ENCODE results near the gene OSBPL1A. TPM values are rescaled to one million over a fixed set of nuclear protein-coding genes. Genes with fewer than 3 reads are reported as not detected.

The OSBPL1A gene
- total RNA-seq, 4 donors from 2014 or later: 67.6 to 208 (median 87.3) TPM

GRCh38 chr18:24197412-24197811 lies 200.2 kb downstream of the OSBPL1A start:
- TF ChIP-seq CTCF (IDR thresholded peaks at IDR 0.05; ENCODE audit: low read depth): no peak

- TF ChIP-seq CTCF (IDR thresholded peaks at IDR 0.05; ENCODE audit: low read depth): no peak
These were observed 200.9 kb downstream of the OSBPL1A start for GRCh38 chr18:24196764-24197163.

GRCh38 chr18:24195296-24196053 lies 202.1 kb downstream of the OSBPL1A start:
- no peak for TF ChIP-seq CTCF (IDR thresholded peaks at IDR 0.05; ENCODE audit: low read depth)

- TF ChIP-seq CTCF (IDR thresholded peaks at IDR 0.05; ENCODE audit: low read depth): no peak
These were observed 207.0 kb downstream of the OSBPL1A start for GRCh38 chr18:24190590-24190989.

- TF ChIP-seq CTCF (IDR thresholded peaks at IDR 0.05; ENCODE audit: low read depth): no peak
These were observed 207.8 kb downstream of the OSBPL1A start for GRCh38 chr18:24189664-24190346.

- no peak for TF ChIP-seq CTCF (IDR thresholded peaks at IDR 0.05; ENCODE audit: low read depth)
These were observed 208.6 kb downstream of the OSBPL1A start for GRCh38 chr18:24189007-24189528.

- TF ChIP-seq CTCF (IDR thresholded peaks at IDR 0.05; ENCODE audit: low read depth): no peak
These were observed 209.5 kb downstream of the OSBPL1A start for GRCh38 chr18:24188120-24188519.

Measured in subcutaneous adipose tissue (tissue), 4 donors.